ENCODE data around the gene DCAF4. TPM values are rescaled to one million over a fixed set of nuclear protein-coding genes. Genes with fewer than 3 reads are reported as not detected.

Gene DCAF4, protein sequence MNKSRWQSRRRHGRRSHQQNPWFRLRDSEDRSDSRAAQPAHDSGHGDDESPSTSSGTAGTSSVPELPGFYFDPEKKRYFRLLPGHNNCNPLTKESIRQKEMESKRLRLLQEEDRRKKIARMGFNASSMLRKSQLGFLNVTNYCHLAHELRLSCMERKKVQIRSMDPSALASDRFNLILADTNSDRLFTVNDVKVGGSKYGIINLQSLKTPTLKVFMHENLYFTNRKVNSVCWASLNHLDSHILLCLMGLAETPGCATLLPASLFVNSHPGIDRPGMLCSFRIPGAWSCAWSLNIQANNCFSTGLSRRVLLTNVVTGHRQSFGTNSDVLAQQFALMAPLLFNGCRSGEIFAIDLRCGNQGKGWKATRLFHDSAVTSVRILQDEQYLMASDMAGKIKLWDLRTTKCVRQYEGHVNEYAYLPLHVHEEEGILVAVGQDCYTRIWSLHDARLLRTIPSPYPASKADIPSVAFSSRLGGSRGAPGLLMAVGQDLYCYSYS
- total RNA-seq (2022) (27.9 and 39.4 TPM in 2 replicates), Bru-seq, nascent RNA (percentile 73 among the genes with signal in this experiment), BruChase-seq, experiment 1, labeled RNA remaining after a 6-hour chase (percentile 60 among the genes with signal in this experiment), BruChase-seq, experiment 2, labeled RNA remaining after a 2-hour chase (percentile 63 among the genes with signal in this experiment)
- long read RNA-seq, transcript DCAF4-202 (14 exons, 2,024 nt): major isoform, 11 of 51 reads
- long read RNA-seq, partial matches to known transcripts: 10 of 51 reads
- long read RNA-seq, other reads (novel, unspliced or antisense): 29 of 51 reads

DNA sequence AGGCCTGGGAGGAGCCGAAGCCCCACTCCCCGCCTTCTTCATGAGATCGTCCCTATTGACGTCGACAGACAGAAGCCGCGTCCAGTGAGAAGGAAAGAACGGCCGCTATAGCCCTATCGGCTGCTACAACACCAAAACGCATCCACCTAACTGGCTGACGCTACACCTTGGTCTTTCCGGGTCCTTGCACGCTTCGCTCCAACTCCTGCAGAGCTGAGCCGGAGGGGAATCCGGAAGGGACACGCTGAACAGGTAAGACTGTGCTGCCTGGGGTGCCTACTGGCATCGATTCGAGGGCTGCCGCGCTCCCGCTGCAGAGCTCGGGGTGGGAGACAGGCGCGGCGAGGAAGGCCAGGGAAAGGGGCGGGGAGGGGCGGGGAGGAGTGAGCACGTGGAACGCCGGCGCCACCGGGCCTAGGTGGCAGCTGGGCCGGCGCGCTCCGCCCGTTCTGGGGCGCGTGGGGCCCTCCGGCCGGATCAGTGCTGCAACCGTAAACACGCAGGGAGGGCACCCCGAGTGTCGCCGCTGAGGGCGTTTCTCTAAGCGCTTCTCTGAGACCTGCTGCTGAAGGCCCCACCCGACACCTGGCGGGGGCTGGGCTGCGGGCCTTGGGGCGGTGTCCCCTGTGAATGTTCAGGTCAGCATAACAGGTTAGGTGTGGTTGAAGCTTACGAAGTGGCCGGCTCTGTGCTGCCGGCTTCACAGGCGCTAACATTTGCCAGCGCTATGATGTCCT lies at the start of gene DCAF4:
DCAF4 (plus strand) TSS at position 173 of the 737 bp plus-strand sequence. CDS start 11,515 bp downstream, outside the sequence.
- Mint-ChIP-seq H3K9me3 (ENCODE audit: unreplicated experiment) (no peaks in the 10 kb centered on the region), H3K27me3 (ENCODE audit: insufficient read depth, unreplicated experiment) (no peaks in the 10 kb centered on the region), H3K4me3 (ENCODE audit: unreplicated experiment) (peak within 1 kb of the TSS; percentile 90), H3K27ac (ENCODE audit: low read depth, unreplicated experiment) (peak within 1 kb of the TSS; percentile 96), H3K4me1 (ENCODE audit: insufficient read depth, unreplicated experiment) (no peaks in the 10 kb centered on the region), H3K36me3 (ENCODE audit: insufficient read depth, unreplicated experiment) (peaks cover 6% of the 10 kb centered on the region)
- POLR2A ChIA-PET: interaction anchor here (0.6 to 3.1 kb wide), 12 partner anchors 10 to 412 kb away, joined by 3 to 12 read pairs (median 4); partner anchors contain the start of genes DPF3, RBM25 and ZFYVE1
- no TSS peak for BruUV-seq (replicated peaks)
- TF ChIP-seq, protein P1, sequence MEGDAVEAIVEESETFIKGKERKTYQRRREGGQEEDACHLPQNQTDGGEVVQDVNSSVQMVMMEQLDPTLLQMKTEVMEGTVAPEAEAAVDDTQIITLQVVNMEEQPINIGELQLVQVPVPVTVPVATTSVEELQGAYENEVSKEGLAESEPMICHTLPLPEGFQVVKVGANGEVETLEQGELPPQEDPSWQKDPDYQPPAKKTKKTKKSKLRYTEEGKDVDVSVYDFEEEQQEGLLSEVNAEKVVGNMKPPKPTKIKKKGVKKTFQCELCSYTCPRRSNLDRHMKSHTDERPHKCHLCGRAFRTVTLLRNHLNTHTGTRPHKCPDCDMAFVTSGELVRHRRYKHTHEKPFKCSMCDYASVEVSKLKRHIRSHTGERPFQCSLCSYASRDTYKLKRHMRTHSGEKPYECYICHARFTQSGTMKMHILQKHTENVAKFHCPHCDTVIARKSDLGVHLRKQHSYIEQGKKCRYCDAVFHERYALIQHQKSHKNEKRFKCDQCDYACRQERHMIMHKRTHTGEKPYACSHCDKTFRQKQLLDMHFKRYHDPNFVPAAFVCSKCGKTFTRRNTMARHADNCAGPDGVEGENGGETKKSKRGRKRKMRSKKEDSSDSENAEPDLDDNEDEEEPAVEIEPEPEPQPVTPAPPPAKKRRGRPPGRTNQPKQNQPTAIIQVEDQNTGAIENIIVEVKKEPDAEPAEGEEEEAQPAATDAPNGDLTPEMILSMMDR (IDR thresholded peaks at IDR 0.05; ENCODE audit: unreplicated experiment): no peak
- intact Hi-C loops (cut with micrococcal nuclease): no loop called here
- CTCF ChIA-PET: interaction anchor here (1.9 kb wide), 1 partner anchor 22 kb away, joined by 7 read pairs; no protein-coding TSS in a partner anchor
- DNase-seq (ENCODE audit: unreplicated experiment): peak; percentile 99

DNA sequence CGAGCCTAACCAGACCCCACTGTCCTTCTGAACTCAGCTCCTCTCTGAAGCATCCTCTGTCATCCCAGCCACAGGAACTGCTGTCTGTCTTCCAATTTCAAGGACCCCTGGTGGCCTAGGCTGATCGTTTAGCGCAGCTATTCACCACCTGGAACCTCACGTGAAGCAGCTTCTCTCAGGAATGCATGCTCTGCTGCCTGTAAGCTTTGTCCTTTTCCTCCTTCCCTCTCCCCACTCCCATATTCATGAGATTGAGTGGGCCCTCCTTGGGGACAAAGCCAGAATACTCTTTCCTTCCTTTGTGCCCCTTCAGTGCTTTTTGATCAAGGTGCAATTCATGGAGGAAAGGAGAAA lies 49.6 kb upstream of the DCAF4 start:
- H3K27me3 Mint-ChIP-seq (ENCODE audit: insufficient read depth, unreplicated experiment): no peaks in the 10 kb centered on the region
- POLR2A ChIA-PET: no interaction called here
- no peak for DNase-seq (ENCODE audit: unreplicated experiment)
- BruUV-seq (replicated peaks): no TSS peak
- CTCF ChIA-PET: interaction anchor here (0.7 kb wide), 1 partner anchor 157 kb away, joined by 3 read pairs; no protein-coding TSS in a partner anchor
- TF ChIP-seq, protein P1 (IDR thresholded peaks at IDR 0.05; ENCODE audit: unreplicated experiment): no peak
- no peaks in the 10 kb centered on the region for H3K36me3 Mint-ChIP-seq (ENCODE audit: insufficient read depth, unreplicated experiment)
- intact Hi-C loops (cut with micrococcal nuclease): no loop called here
- H3K27ac Mint-ChIP-seq (ENCODE audit: low read depth, unreplicated experiment): no peak overlapping the region
- no peaks in the 10 kb centered on the region for H3K4me1 Mint-ChIP-seq (ENCODE audit: insufficient read depth, unreplicated experiment)
- H3K9me3 Mint-ChIP-seq (ENCODE audit: unreplicated experiment): no peaks in the 10 kb centered on the region
- H3K4me3 Mint-ChIP-seq (ENCODE audit: unreplicated experiment): no peak overlapping the region

DNA sequence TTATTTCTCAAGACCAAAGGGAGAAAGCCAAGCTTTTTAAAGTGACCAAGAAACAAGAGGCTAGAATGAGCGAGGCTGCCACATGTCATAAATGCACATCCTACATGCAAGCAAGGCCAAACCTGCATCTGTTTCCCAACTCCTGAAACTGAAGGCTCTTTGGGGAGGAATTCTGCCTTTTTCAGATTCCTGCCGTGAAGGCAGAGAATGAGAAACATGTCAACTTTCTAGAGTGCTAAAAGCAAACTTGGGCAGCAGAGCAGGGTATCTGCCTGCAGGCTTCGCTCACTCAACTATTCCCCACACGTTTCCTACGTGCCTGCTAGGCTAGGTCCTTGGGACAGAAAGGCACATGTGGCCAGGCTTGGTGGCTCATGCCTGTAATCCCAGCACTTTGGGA lies 47.5 kb upstream of the DCAF4 start:
- H3K9me3 Mint-ChIP-seq (ENCODE audit: unreplicated experiment): no peaks in the 10 kb centered on the region
- H3K36me3 Mint-ChIP-seq (ENCODE audit: insufficient read depth, unreplicated experiment): no peaks in the 10 kb centered on the region
- no peak for DNase-seq (ENCODE audit: unreplicated experiment)
- no peak overlapping the region for H3K27ac Mint-ChIP-seq (ENCODE audit: low read depth, unreplicated experiment)
- intact Hi-C loops (cut with micrococcal nuclease): no loop called here
- ChIA-PET POLR2A (interaction anchor here (0.6 kb wide), 1 partner anchor 340 kb away, joined by 3 read pairs; no protein-coding TSS in a partner anchor), CTCF (interaction anchor here (1.0 kb wide), 2 partner anchors 10 to 99 kb away, joined by 4 read pairs; no protein-coding TSS in a partner anchor)
- TF ChIP-seq, protein P1 (IDR thresholded peaks at IDR 0.05; ENCODE audit: unreplicated experiment): no peak
- no peaks in the 10 kb centered on the region for H3K4me1 Mint-ChIP-seq (ENCODE audit: insufficient read depth, unreplicated experiment)
- no TSS peak for BruUV-seq (replicated peaks)
- no peak overlapping the region for H3K4me3 Mint-ChIP-seq (ENCODE audit: unreplicated experiment)
- no peaks in the 10 kb centered on the region for H3K27me3 Mint-ChIP-seq (ENCODE audit: insufficient read depth, unreplicated experiment)

Measured in MCF 10A (cell line).